Measurements from ENCODE around the gene AATK. TPM values are rescaled to one million over a fixed set of nuclear protein-coding genes. Genes with fewer than 3 reads are reported as not detected.

Gene AATK
- total and polyA plus RNA-seq, 2 experiments from 2014 or later, result 1.1 to 5.0 TPM

- DNase-seq (ENCODE audit: low spot score) (no peak), ATAC-seq (no peak)
- no peaks in the 10 kb centered on the region for H3K4me1 ChIP-seq (ENCODE audit: insufficient read depth)
- peaks cover 6% of the 10 kb centered on the region for H3K27me3 Mint-ChIP-seq (ENCODE audit: insufficient read depth, low read depth, poor library complexity)
- no peak overlapping the region for H3K27ac ChIP-seq (ENCODE audit: low read depth)
- H3K9me2 ChIP-seq (ENCODE audit: insufficient read depth), result no peaks in the 10 kb centered on the region
- peaks cover 2% of the 10 kb centered on the region; the same call in 1 of the 3 replicates for H3K4me1 Mint-ChIP-seq
- no peak overlapping the region for H3K4me3 Mint-ChIP-seq
- H3K27me3 ChIP-seq (ENCODE audit: insufficient read depth), result no peaks in the 10 kb centered on the region
- H3K4me2 ChIP-seq, result no peak overlapping the region
- no peak overlapping the region for H2AFZ ChIP-seq
- H4K20me1 ChIP-seq (replicated peaks; ENCODE audit: insufficient read depth), result no peaks in the 10 kb centered on the region
- no peak overlapping the region for H3K4me3 ChIP-seq
- no peaks in the 10 kb centered on the region for H3K36me3 ChIP-seq (ENCODE audit: insufficient read depth)
- H3K27ac Mint-ChIP-seq, result no peak overlapping the region
- TF ChIP-seq STAT1 (IDR thresholded peaks at IDR 0.05; ENCODE audit: unreplicated experiment), result no peak
- 0 out of 2 replicates have a peak, but pooled peaks cover 8% of the 10 kb centered on the region for H3F3A ChIP-seq (replicated peaks; ENCODE audit: low read depth)
- H3K79me2 ChIP-seq (replicated peaks; ENCODE audit: insufficient read depth), result no peaks in the 10 kb centered on the region
- H3K9me3 Mint-ChIP-seq, result no peaks in the 10 kb centered on the region
- H3K36me3 Mint-ChIP-seq (ENCODE audit: low read depth), result no peaks in the 10 kb centered on the region
Measured at GRCh38 chr17:81169870-81170309, 3.9 kb upstream of the AATK start.

GRCh38 chr17:81167638-81168037 lies 1.6 kb upstream of the AATK start:
- no peak for TF ChIP-seq ZNF331 (CRISPR knock-in tag; IDR thresholded peaks at IDR 0.05; ENCODE audit: low read depth)
- no peak for TF ChIP-seq CREB1 (CRISPR knock-in tag; IDR thresholded peaks at IDR 0.05; ENCODE audit: low read depth)
- TF ChIP-seq REST (IDR thresholded peaks at IDR 0.05; ENCODE audit: unreplicated experiment), result no peak
- TF ChIP-seq CTCF (conservative IDR thresholded peaks at IDR 0.05; ENCODE audit: low read depth in 2 of 2), result no peak
- no peak for TF ChIP-seq EZH2 (IDR thresholded peaks at IDR 0.05; ENCODE audit: low read depth, unreplicated experiment)
- no peak for TF ChIP-seq ZNF114 (CRISPR knock-in tag; IDR thresholded peaks at IDR 0.05)
- no peak for TF ChIP-seq NANOG (IDR thresholded peaks at IDR 0.05; ENCODE audit: borderline replicate concordance)
- no peak for TF ChIP-seq EZH2phosphoT487 (IDR thresholded peaks at IDR 0.05; ENCODE audit: unreplicated experiment)
- no peak for TF ChIP-seq JUNB (IDR thresholded peaks at IDR 0.05; ENCODE audit: unreplicated experiment)
- Mint-ChIP-seq H3K27ac (no peak overlapping the region), H3K9me3 (no peaks in the 10 kb centered on the region), H3K4me3 (no peak overlapping the region), H3K4me1 (peaks cover 2% of the 10 kb centered on the region; the same call in 1 of the 3 replicates), H3K27me3 (ENCODE audit: insufficient read depth, low read depth, poor library complexity) (peaks cover 6% of the 10 kb centered on the region), H3K36me3 (ENCODE audit: low read depth) (no peaks in the 10 kb centered on the region)
- DNase-seq (ENCODE audit: low spot score), result no peak
- no peaks in the 10 kb centered on the region for H3K4me1 ChIP-seq (ENCODE audit: insufficient read depth)
- H3K9me2 ChIP-seq (ENCODE audit: insufficient read depth), result no peaks in the 10 kb centered on the region
- no peak overlapping the region for H2AFZ ChIP-seq
- H3K27ac ChIP-seq (ENCODE audit: low read depth), result no peak overlapping the region
- no peak overlapping the region for H3K4me3 ChIP-seq
- ATAC-seq, result no peak
- H4K20me1 ChIP-seq (replicated peaks; ENCODE audit: insufficient read depth), result no peaks in the 10 kb centered on the region
- H3F3A ChIP-seq (replicated peaks; ENCODE audit: low read depth), result 0 out of 2 replicates have a peak, but pooled peaks cover 8% of the 10 kb centered on the region
- H3K79me2 ChIP-seq (replicated peaks; ENCODE audit: insufficient read depth), result no peaks in the 10 kb centered on the region
- no peak overlapping the region for H3K4me2 ChIP-seq
- no peaks in the 10 kb centered on the region for H3K36me3 ChIP-seq (ENCODE audit: insufficient read depth)
- H3K27me3 ChIP-seq (ENCODE audit: insufficient read depth), result no peaks in the 10 kb centered on the region

Data from GM23338 (cell line).